Neural cell (in vitro differentiated cells): ENCODE measurements around the gene RBM19. TPM values are rescaled to one million over a fixed set of nuclear protein-coding genes. Genes with fewer than 3 reads are reported as not detected.

Experiments used
- H2AFZ ChIP-seq: fragments of 200-600, 300-800 bp; sonication (generic), shearing (Covaris generic); 2 replicates; pipeline ENCODE4 v1.6.0; 2014; ENCODE audit warnings: low read depth, mild to moderate bottlenecking, antibody characterized with exemption, low read length, moderate library complexity
- H3F3A ChIP-seq: fragments of 200-600 bp; shearing (Covaris generic); 2 replicates; pipeline ENCODE4 v1.6.1; 2016; ENCODE audit warnings: mild to moderate bottlenecking, moderate library complexity, mixed read lengths, antibody characterized with exemption, low read length; ENCODE audit not compliant: insufficient read depth, poor library complexity, severe bottlenecking
- H3K27ac ChIP-seq: fragments of 200-600, 300-800 bp; sonication (generic), shearing (Covaris generic); 2 replicates; pipeline ENCODE4 v1.5.1; 2014; ENCODE audit warnings: mild to moderate bottlenecking, low read length, moderate library complexity
- H3K27me3 ChIP-seq: fragments of 300-800, 200-600 bp; sonication (generic), shearing (Covaris generic); 2 replicates; pipeline ENCODE4 v1.6.0; 2014; ENCODE audit warnings: mild to moderate bottlenecking, low read depth, low read length, moderate library complexity; ENCODE audit not compliant: insufficient read depth
- H3K36me3 ChIP-seq: fragments of 300-800, 200-600 bp; sonication (generic), shearing (Covaris generic); 2 replicates; pipeline ENCODE4 v1.5.1; 2014; ENCODE audit warnings: mild to moderate bottlenecking, antibody characterized with exemption, low read length, moderate library complexity; ENCODE audit not compliant: insufficient read depth
- H3K4me2 ChIP-seq: fragments of 300-800, 200-600 bp; sonication (generic), shearing (Covaris generic); 2 replicates; pipeline ENCODE4 v1.6.0; 2014; ENCODE audit warnings: mild to moderate bottlenecking, low read length
- H3K4me3 ChIP-seq: fragments of 300-800, 200-600 bp; sonication (generic), shearing (Covaris generic); 2 replicates; pipeline ENCODE4 v1.5.1; 2014; ENCODE audit warnings: mild to moderate bottlenecking, low read length, moderate library complexity
- H3K79me2 ChIP-seq: fragments of 200-600 bp; shearing (Covaris generic); replicated peaks from 2 replicates; pipeline ENCODE4 v1.6.0; 2014; ENCODE audit warnings: mild to moderate bottlenecking, low read length, moderate library complexity; ENCODE audit not compliant: insufficient read depth
- H3K9ac ChIP-seq: fragments of 300-800, 200-600 bp; sonication (generic), shearing (Covaris generic); 2 replicates; pipeline ENCODE4 v1.6.1; 2016; ENCODE audit warnings: mild to moderate bottlenecking, low read length, mixed read lengths
- H3K9me2 ChIP-seq: fragments of 200-600 bp; shearing (Covaris generic); 2 replicates; pipeline ENCODE4 v1.6.1; 2016; ENCODE audit warnings: mild to moderate bottlenecking, low read length, mixed read lengths; ENCODE audit not compliant: insufficient read depth
- H3K9me3 ChIP-seq: fragments of 200-600, 300-800 bp; sonication (generic), shearing (Covaris generic); 2 replicates; pipeline ENCODE4 v1.6.1; 2016; ENCODE audit warnings: mild to moderate bottlenecking, mixed run types, low read length, moderate library complexity, mixed read lengths
- H4K20me1 ChIP-seq: fragments of 200-600 bp; shearing (Covaris generic); 2 replicates; pipeline ENCODE4 v1.6.1; 2016; ENCODE audit warnings: mild to moderate bottlenecking, mixed run types; ENCODE audit not compliant: insufficient read depth
- EZH2 ChIP-seq: fragments of 200-600, 300-800 bp; shearing (Covaris generic), sonication (generic); IDR thresholded peaks from 2 replicates; pipeline ENCODE4 v1.6.1; 2014; ENCODE audit warnings: antibody characterized with exemption, low read length, borderline replicate concordance, mild to moderate bottlenecking; ENCODE audit not compliant: insufficient read depth, poor library complexity, severe bottlenecking
- MXI1 ChIP-seq: fragments of 450-650 bp; conservative IDR thresholded peaks from 2 replicates; pipeline ENCODE4 v1.6.1; 2014; ENCODE audit warnings: antibody characterized with exemption, mild to moderate bottlenecking; ENCODE audit not compliant: poor library complexity, severe bottlenecking
- POLR2AphosphoS5 ChIP-seq: IDR thresholded peaks from 2 replicates; pipeline ENCODE4 v1.6.1; 2012
- RAD21 ChIP-seq: fragments of 450-650 bp; conservative IDR thresholded peaks from 2 replicates; pipeline ENCODE4 v1.6.1; 2014; ENCODE audit warnings: antibody characterized with exemption, mild to moderate bottlenecking, moderate library complexity
- REST ChIP-seq: IDR thresholded peaks from 2 replicates; pipeline ENCODE4 v1.6.1; 2012; ENCODE audit warnings: borderline replicate concordance
- SMC3 ChIP-seq: fragments of 450-650 bp; conservative IDR thresholded peaks from 2 replicates; pipeline ENCODE4 v1.6.1; 2014; ENCODE audit warnings: antibody characterized with exemption, mild to moderate bottlenecking, moderate library complexity; ENCODE audit not compliant: poor library complexity
- TAF1 ChIP-seq: IDR thresholded peaks from 2 replicates; pipeline ENCODE4 v1.6.1; 2012; ENCODE audit warnings: low read depth
- polyA plus RNA-seq: library from polyadenylated mRNA; depleted of rRNA; stranded (reverse); fragments of >200 nt; gene quantifications from 2 replicates; pipeline ENCODE4 v1.2.3, GENCODE V29; 2014

The RBM19 gene
- polyA plus RNA-seq, 1 donor from 2014 or later, result 14.2 TPM

GRCh38 chr12:113984464-113984863, 18.3 kb upstream of the RBM19 start:
- no peaks in the 10 kb centered on the region for H3K79me2 ChIP-seq
- H3K4me2 ChIP-seq, result no peak overlapping the region
- no peak overlapping the region for H3K9ac ChIP-seq
- no peaks in the 10 kb centered on the region for H3K9me2 ChIP-seq
- no peak overlapping the region for H2AFZ ChIP-seq
- no peaks in the 10 kb centered on the region for H3K27me3 ChIP-seq
- H3K4me3 ChIP-seq, result no peak overlapping the region
- no peaks in the 10 kb centered on the region for H3F3A ChIP-seq
- H4K20me1 ChIP-seq, result no peaks in the 10 kb centered on the region
- H3K36me3 ChIP-seq, result no peaks in the 10 kb centered on the region
- no peak overlapping the region for H3K27ac ChIP-seq
- no peak for TF ChIP-seq REST
- TF ChIP-seq TAF1, result no peak
- no peaks in the 10 kb centered on the region for H3K9me3 ChIP-seq

- Histone ChIP-seq H3K9ac (no peak overlapping the region), H3K27me3 (no peaks in the 10 kb centered on the region), H3K9me2 (no peaks in the 10 kb centered on the region), H3K27ac (no peak overlapping the region), H4K20me1 (no peaks in the 10 kb centered on the region), H3K79me2 (no peaks in the 10 kb centered on the region), H3K9me3 (no peaks in the 10 kb centered on the region), H3K36me3 (no peaks in the 10 kb centered on the region), H3F3A (no peaks in the 10 kb centered on the region), H2AFZ (no peak overlapping the region), H3K4me2 (no peak overlapping the region), H3K4me3 (no peak overlapping the region)
- TF ChIP-seq POLR2AphosphoS5, result no peak
- TF ChIP-seq RAD21, result no peak
- TF ChIP-seq MXI1, result no peak
- no peak for TF ChIP-seq TAF1
- TF ChIP-seq REST, result no peak
- no peak for TF ChIP-seq EZH2
- TF ChIP-seq SMC3, result no peak
Observed at GRCh38 chr12:113983777-113984448, 17.8 kb upstream of the RBM19 start.
